Prostate gland (tissue), 2 donors: ENCODE measurements around the gene NDUFA1.

Source experiments
- POLR2A ChIP-seq: fragments of 450-650 bp; IDR thresholded peaks from one replicate; pipeline ENCODE4 v1.6.1; 2016; ENCODE audit warnings: antibody characterized with exemption, mild to moderate bottlenecking
- TF ChIP-seq, protein P1 (sequence below), 4 experiments: fragments of 200-600 bp in 2 of 4; fragments of 450-650 bp in 2 of 4; sonication (generic) in 2 of 4; IDR thresholded peaks; 1 replicate in 3 of 4; 2 replicates in 1 of 4; pipeline ENCODE4 v1.5.1; 2016 to 2019; ENCODE audit warnings: antibody characterized with exemption in 4 of 4, mild to moderate bottlenecking in 2 of 4, moderate library complexity in 2 of 4

DNA sequence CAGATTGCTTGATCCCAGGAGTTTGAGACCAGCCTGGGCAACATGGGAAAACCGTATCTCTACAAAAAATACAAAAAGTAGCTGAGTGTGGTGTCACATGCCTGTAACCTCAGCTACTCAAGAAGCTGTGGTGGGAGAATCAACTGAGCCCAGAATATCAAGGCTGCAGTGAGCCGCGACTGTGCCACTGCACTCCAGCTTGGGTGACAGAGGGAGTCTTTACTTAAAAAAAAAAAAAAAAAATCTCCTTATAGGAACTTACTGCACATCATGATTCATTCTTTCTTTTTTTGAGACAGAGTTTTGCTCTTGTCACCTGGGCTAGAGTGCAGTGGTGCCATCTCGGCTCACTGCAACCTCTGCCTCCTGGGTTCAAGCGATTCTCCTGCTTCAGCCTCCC is 43.2 kb upstream of the NDUFA1 start:
- TF ChIP-seq, protein P1, sequence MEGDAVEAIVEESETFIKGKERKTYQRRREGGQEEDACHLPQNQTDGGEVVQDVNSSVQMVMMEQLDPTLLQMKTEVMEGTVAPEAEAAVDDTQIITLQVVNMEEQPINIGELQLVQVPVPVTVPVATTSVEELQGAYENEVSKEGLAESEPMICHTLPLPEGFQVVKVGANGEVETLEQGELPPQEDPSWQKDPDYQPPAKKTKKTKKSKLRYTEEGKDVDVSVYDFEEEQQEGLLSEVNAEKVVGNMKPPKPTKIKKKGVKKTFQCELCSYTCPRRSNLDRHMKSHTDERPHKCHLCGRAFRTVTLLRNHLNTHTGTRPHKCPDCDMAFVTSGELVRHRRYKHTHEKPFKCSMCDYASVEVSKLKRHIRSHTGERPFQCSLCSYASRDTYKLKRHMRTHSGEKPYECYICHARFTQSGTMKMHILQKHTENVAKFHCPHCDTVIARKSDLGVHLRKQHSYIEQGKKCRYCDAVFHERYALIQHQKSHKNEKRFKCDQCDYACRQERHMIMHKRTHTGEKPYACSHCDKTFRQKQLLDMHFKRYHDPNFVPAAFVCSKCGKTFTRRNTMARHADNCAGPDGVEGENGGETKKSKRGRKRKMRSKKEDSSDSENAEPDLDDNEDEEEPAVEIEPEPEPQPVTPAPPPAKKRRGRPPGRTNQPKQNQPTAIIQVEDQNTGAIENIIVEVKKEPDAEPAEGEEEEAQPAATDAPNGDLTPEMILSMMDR (IDR thresholded peaks at IDR 0.05) = no peak
- TF ChIP-seq POLR2A = no peak
